A549 (cell line): ENCODE data around the gene VIT. TPM values are rescaled to one million over a fixed set of nuclear protein-coding genes. Genes with fewer than 3 reads are reported as not detected.

Source experiments
- ATAC-seq, 2 experiments: fragments of 200-7000 bp in 1 of 2; fragments of >200 bp in 1 of 2; cut with Nextera tagmentation in 1 of 2; cut with Tn5 transposase in 1 of 2; 3 replicates each; pipeline versions ENCODE4 v1.8.0 to v1.9.1; 2018 to 2020; ENCODE audit warnings: mild to moderate bottlenecking in 1 of 2, moderate library complexity in 1 of 2
- CTCF ChIA-PET: fragments of 300-600 bp; sonication (Branson Sonifier 250); formaldehyde crosslinking; extraction: SDS; loops from one replicate; lab custom pipeline; 2021; ENCODE audit warnings: antibody characterized with exemption, inconsistent platforms; lab: Yijun Ruan, JAX
- POLR2A ChIA-PET: fragments of 350-600 bp; formaldehyde crosslinking; extraction: SDS; loops from one replicate; lab custom pipeline; 2021; ENCODE audit warnings: antibody characterized with exemption, inconsistent platforms; lab: Yijun Ruan, JAX
- DNase-seq, 2 experiments: peaks; one replicate each; pipeline versions ENCODE4 v3.0.0 to v3.0.0-alpha.2; 2011 to 2016; ENCODE audit warnings: low read depth in 1 of 2, low spot score in 1 of 2
- FAIRE-seq: peaks from 2 replicates; lab custom pipeline; 2011; peaks lifted over from hg19 to GRCh38; lab: Jason Lieb, UNC
- H3K27ac ChIP-seq, 2 experiments: fragments of >200 bp; sonication (Bioruptor Twin); formaldehyde crosslinking; 3 replicates each; pipeline ENCODE4 v1.5.1; 2016 to 2017
- H3K4me1 ChIP-seq: fragments of >200 bp; sonication (Bioruptor Twin); formaldehyde crosslinking; 3 replicates; pipeline ENCODE4 v1.6.1; 2016
- H3K4me2 ChIP-seq: fragments of >200 bp; sonication (Bioruptor Twin); formaldehyde crosslinking; 3 replicates; pipeline ENCODE4 v1.6.1; 2016
- H3K4me3 ChIP-seq: fragments of >200 bp; sonication (Bioruptor Twin); formaldehyde crosslinking; 3 replicates; pipeline ENCODE4 v1.5.1; 2016
- H3K9me3 ChIP-seq: fragments of >200 bp; sonication (Bioruptor Twin); formaldehyde crosslinking; 3 replicates; pipeline ENCODE4 v1.6.1; 2016
- CBX2 ChIP-seq: fragments of 200-600 bp; sonication (generic); IDR thresholded peaks from 2 replicates; pipeline ENCODE4 v1.6.1; 2016; ENCODE audit warnings: low read depth, mild to moderate bottlenecking, borderline replicate concordance
- CHD2 ChIP-seq: fragments of 150-350 bp; IDR thresholded peaks from 2 replicates; pipeline ENCODE4 v1.6.1; 2014; ENCODE audit warnings: low read length; ENCODE audit not compliant: partially characterized antibody
- CTCF ChIP-seq: fragments of >200 bp; sonication (Bioruptor Twin); formaldehyde crosslinking; IDR thresholded peaks from 3 replicates; pipeline ENCODE4 v1.5.1; 2016
- EHMT2 ChIP-seq: fragments of 200-600 bp; sonication (generic); IDR thresholded peaks from 2 replicates; pipeline ENCODE4 v1.6.1; 2016; ENCODE audit warnings: antibody characterized with exemption, low read depth, mild to moderate bottlenecking, moderate library complexity
- ELK1 ChIP-seq: fragments of 150-350 bp; IDR thresholded peaks from 2 replicates; pipeline ENCODE4 v1.6.1; 2014; ENCODE audit warnings: low read depth, mild to moderate bottlenecking, low read length
- ESRRA ChIP-seq: fragments of 150-350 bp; IDR thresholded peaks from 2 replicates; pipeline ENCODE4 v1.6.1; 2014; ENCODE audit warnings: mild to moderate bottlenecking, low read length, borderline replicate concordance
- FOSL2 ChIP-seq, 2 experiments: fragments of 450-650 bp in 1 of 2; fragments of >200 bp in 1 of 2; sonication (Bioruptor Twin) in 1 of 2; formaldehyde crosslinking; IDR thresholded peaks; 2 replicates each; pipeline versions ENCODE4 v1.5.0 to v1.6.1; 2016 to 2020; ENCODE audit warnings: mild to moderate bottlenecking in 1 of 2, moderate library complexity in 1 of 2
- GATA3 ChIP-seq: IDR thresholded peaks from 2 replicates; pipeline ENCODE4 v1.6.1; 2012; ENCODE audit warnings: borderline replicate concordance
- HOXA7 ChIP-seq: fragments of 250-450 bp; sonication (Bioruptor Pico); IDR thresholded peaks from 2 replicates; pipeline ENCODE4 v1.5.0; 2020; ENCODE audit warnings: mild to moderate bottlenecking, moderate library complexity
- HOXB5 ChIP-seq: fragments of 250-450 bp; sonication (Bioruptor Pico); IDR thresholded peaks from 2 replicates; pipeline ENCODE4 v1.5.0; 2020; ENCODE audit warnings: mild to moderate bottlenecking, moderate library complexity
- KDM1A ChIP-seq: fragments of 200-600 bp; sonication (generic); IDR thresholded peaks from 2 replicates; pipeline ENCODE4 v1.6.1; 2016; ENCODE audit warnings: low read depth, mild to moderate bottlenecking
- KDM5A ChIP-seq: fragments of 200-600 bp; sonication (generic); IDR thresholded peaks from 2 replicates; pipeline ENCODE4 v1.6.1; 2016; ENCODE audit warnings: antibody characterized with exemption, mild to moderate bottlenecking
- MYC ChIP-seq: IDR thresholded peaks from 2 replicates; pipeline ENCODE4 v1.6.1; 2012; ENCODE audit warnings: mild to moderate bottlenecking, inconsistent platforms, low read length, improper control_type of control experiment, borderline replicate concordance
- NFE2L2 ChIP-seq: fragments of 150-350 bp; conservative IDR thresholded peaks from 2 replicates; pipeline ENCODE4 v1.6.1; 2014; ENCODE audit warnings: low read length
- PHF8 ChIP-seq: fragments of 200-600 bp; sonication (generic); IDR thresholded peaks from 2 replicates; pipeline ENCODE4 v1.6.1; 2016; ENCODE audit warnings: low read depth, mild to moderate bottlenecking, antibody characterized with exemption, moderate library complexity, borderline replicate concordance
- RCOR1 ChIP-seq: fragments of 150-350 bp; IDR thresholded peaks from 2 replicates; pipeline ENCODE4 v1.6.1; 2014; ENCODE audit warnings: antibody characterized with exemption, low read length, low read depth
- REST ChIP-seq: fragments of 200-600 bp; sonication (generic); IDR thresholded peaks from 2 replicates; pipeline ENCODE4 v1.6.1; 2016; ENCODE audit warnings: antibody characterized with exemption, mild to moderate bottlenecking, moderate library complexity
- SREBF2 ChIP-seq: fragments of 450-650 bp; IDR thresholded peaks from 2 replicates; pipeline ENCODE4 v1.6.1; 2014; ENCODE audit warnings: mild to moderate bottlenecking, moderate library complexity
- TFCP2L1 ChIP-seq: fragments of 250-450 bp; sonication (Bioruptor Pico); IDR thresholded peaks from 2 replicates; pipeline ENCODE4 v1.5.0; 2021; ENCODE audit warnings: mild to moderate bottlenecking
- TP53 ChIP-seq: fragments of 250-450 bp; sonication (Bioruptor Pico); IDR thresholded peaks from 2 replicates; pipeline ENCODE4 v1.5.0; 2021; ENCODE audit warnings: mild to moderate bottlenecking, moderate library complexity
- ZFP36 ChIP-seq: fragments of 450-650 bp; IDR thresholded peaks from 2 replicates; pipeline ENCODE4 v1.6.1; 2014; ENCODE audit warnings: borderline replicate concordance; ENCODE audit not compliant: partially characterized antibody
- WGBS: methylation state at CpG from one replicate; pipeline ENCODE4 v1.1.6; 2017; ENCODE audit errors: missing lambda C conversion rate; 5-methylcytosine and 5-hydroxymethylcytosine counted together
- polyA plus RNA-seq, 4 experiments: library from polyadenylated mRNA; depleted of rRNA in 3 of 4; stranded (reverse); fragments of >200 nt; fragmentation: RNase III in 1 of 4; extraction: RNeasy Plus Mini Kit Qiagen cat#74134 plus additional on column Dnase treatment in 1 of 4; gene quantifications; 2 replicates in 3 of 4; 3 replicates in 1 of 4; pipeline ENCODE4 v1.2.3, GENCODE V29; 2011 to 2017
- TF ChIP-seq, protein P1 (sequence below): fragments of >200 bp; sonication (Bioruptor Twin); formaldehyde crosslinking; IDR thresholded peaks from 2 replicates; pipeline ENCODE4 v1.6.1; 2016
- TF ChIP-seq, protein P2 (sequence below): IDR thresholded peaks from 2 replicates; pipeline ENCODE4 v1.6.1; 2012; ENCODE audit warnings: low read depth, borderline replicate concordance
- TF ChIP-seq, protein P3 (sequence below): IDR thresholded peaks from 2 replicates; pipeline ENCODE4 v1.6.1; 2012

The VIT gene
- polyA plus RNA-seq, 2 of the 4 experiments (the other 2 are of a cell fraction), result not detected

DNA sequence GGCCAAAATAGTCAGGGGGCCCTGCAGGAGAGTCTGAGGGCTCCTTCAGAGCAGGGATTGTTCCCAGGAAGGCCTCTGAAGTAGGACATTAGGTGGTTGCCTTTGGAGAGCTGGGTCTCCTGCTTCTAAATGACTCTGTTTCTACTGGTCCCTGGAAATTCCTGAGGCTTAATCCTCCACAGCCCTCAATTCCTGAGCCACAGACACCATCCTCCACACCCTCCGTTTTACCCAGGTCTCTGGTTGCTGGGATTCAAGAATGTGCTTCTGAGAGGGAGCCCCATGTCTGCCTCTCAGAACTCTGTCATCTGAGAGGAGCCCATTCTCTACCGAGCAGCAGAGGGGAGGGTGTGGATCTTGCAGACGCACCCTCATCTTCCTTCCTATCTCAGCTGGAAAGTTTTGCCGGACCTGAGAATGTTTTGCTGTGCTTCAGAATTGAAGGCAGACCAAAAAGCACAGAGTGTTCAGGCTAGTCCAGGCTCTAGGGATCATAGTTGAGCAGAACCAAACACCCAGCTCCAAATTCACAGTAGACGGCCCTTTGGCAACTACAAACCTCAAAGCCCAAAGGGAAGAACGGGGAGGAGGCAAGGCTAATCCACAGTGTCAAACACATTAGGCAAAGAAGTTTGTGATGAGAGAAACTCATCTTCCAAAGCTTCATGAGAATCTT is 8.1 kb downstream of the VIT start:
- no peak overlapping the region for H3K4me2 ChIP-seq
- H3K9me3 ChIP-seq, result no peaks in the 10 kb centered on the region
- no peak overlapping the region for H3K27ac ChIP-seq
- no peak for TF ChIP-seq ESRRA
- TF ChIP-seq MYC, result no peak
- TF ChIP-seq PHF8, result no peak
- TF ChIP-seq CBX2, result no peak
- TF ChIP-seq KDM1A, result no peak
- no peak for TF ChIP-seq HOXA7 (CRISPR knock-in tag)
- TF ChIP-seq EHMT2, result no peak
- no peak for TF ChIP-seq TFCP2L1 (CRISPR knock-in tag)
- TF ChIP-seq CTCF, result no peak
- TF ChIP-seq, protein P1, sequence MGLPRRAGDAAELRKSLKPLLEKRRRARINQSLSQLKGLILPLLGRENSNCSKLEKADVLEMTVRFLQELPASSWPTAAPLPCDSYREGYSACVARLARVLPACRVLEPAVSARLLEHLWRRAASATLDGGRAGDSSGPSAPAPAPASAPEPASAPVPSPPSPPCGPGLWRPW, result no peak
- TF ChIP-seq, protein P2, sequence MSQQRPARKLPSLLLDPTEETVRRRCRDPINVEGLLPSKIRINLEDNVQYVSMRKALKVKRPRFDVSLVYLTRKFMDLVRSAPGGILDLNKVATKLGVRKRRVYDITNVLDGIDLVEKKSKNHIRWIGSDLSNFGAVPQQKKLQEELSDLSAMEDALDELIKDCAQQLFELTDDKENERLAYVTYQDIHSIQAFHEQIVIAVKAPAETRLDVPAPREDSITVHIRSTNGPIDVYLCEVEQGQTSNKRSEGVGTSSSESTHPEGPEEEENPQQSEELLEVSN, result no peak
- TF ChIP-seq FOSL2 (IDR thresholded peaks at IDR 0.05), result no peak
- TF ChIP-seq FOSL2 (CRISPR knock-in tag; IDR thresholded peaks at IDR 0.05), result no peak
- no peak for TF ChIP-seq GATA3
- TF ChIP-seq ZFP36, result no peak
- no peak for TF ChIP-seq SREBF2
- TF ChIP-seq, all 56 proteins: peak for 0
- no peak for FAIRE-seq
- Histone ChIP-seq H3K4me1 (no peaks in the 10 kb centered on the region), H3K4me3 (no peak overlapping the region)
- ChIA-PET CTCF (interaction anchor here (1.3 kb wide), 1 partner anchor 12 kb away, joined by 3 read pairs; no protein-coding TSS in a partner anchor), POLR2A (no interaction called here)
- WGBS, result 87% methylated on average over 6 of the region's 6 CpGs
- DNase-seq, result no peak
- no peak for ATAC-seq

GRCh38 chr2:36705326-36706020 is 9.0 kb downstream of the VIT start:
- H3K9me3 ChIP-seq, result 0 out of 3 replicates have a peak, but pooled peaks cover 3% of the 10 kb centered on the region
- no peak overlapping the region for H3K27ac ChIP-seq
- no peak overlapping the region for H3K4me3 ChIP-seq
- WGBS, result 76% methylated on average over 9 of the region's 9 CpGs
- no peak overlapping the region for H3K4me2 ChIP-seq
- CTCF ChIA-PET, result no interaction called here
- no peak for FAIRE-seq
- DNase-seq, result no peak
- POLR2A ChIA-PET, result no interaction called here
- H3K4me1 ChIP-seq, result no peaks in the 10 kb centered on the region
- 0 out of 6 replicates have a peak, but pooled peaks of 1 of the 2 experiments have one; percentile 23 for ATAC-seq
- TF ChIP-seq CHD2 (no peak), KDM5A (no peak), CTCF (no peak), RCOR1 (no peak), NFE2L2 (no peak), REST (no peak), ELK1 (no peak), HOXB5 (CRISPR knock-in tag) (no peak), TP53 (CRISPR knock-in tag) (no peak)
- TF ChIP-seq, protein P3, sequence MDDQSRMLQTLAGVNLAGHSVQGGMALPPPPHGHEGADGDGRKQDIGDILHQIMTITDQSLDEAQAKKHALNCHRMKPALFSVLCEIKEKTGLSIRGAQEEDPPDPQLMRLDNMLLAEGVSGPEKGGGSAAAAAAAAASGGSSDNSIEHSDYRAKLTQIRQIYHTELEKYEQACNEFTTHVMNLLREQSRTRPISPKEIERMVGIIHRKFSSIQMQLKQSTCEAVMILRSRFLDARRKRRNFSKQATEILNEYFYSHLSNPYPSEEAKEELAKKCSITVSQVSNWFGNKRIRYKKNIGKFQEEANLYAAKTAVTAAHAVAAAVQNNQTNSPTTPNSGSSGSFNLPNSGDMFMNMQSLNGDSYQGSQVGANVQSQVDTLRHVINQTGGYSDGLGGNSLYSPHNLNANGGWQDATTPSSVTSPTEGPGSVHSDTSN, result no peak
